GM19239 (cell line): ENCODE data around the gene LGI2.
"Not testable (repeated sequence)": the region's sequence is repeated elsewhere in the genome, so short reads cannot be mapped to it uniquely, and the experiment has no call there.

Experiments
- DNase-seq: peaks from one replicate; pipeline ENCODE4 v3.0.0; 2011; ENCODE audit warnings: low spot score; ENCODE audit not compliant: insufficient read length
- FAIRE-seq: peaks from 2 replicates; lab custom pipeline; 2011; peaks lifted over from hg19 to GRCh38; lab: Jason Lieb, UNC

Gene LGI2, protein sequence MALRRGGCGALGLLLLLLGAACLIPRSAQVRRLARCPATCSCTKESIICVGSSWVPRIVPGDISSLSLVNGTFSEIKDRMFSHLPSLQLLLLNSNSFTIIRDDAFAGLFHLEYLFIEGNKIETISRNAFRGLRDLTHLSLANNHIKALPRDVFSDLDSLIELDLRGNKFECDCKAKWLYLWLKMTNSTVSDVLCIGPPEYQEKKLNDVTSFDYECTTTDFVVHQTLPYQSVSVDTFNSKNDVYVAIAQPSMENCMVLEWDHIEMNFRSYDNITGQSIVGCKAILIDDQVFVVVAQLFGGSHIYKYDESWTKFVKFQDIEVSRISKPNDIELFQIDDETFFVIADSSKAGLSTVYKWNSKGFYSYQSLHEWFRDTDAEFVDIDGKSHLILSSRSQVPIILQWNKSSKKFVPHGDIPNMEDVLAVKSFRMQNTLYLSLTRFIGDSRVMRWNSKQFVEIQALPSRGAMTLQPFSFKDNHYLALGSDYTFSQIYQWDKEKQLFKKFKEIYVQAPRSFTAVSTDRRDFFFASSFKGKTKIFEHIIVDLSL

GRCh38 chr4:25030277-25031076 is at the start of gene LGI2:
Gene LGI2 (minus strand): TSS chr4:25030946. CDS start chr4:25030693, 253 bp downstream.
- FAIRE-seq (no peak), DNase-seq (no peak)

GRCh38 chr4:25078523-25078922 is 47.8 kb upstream of the LGI2 start:
- DNase-seq (no peak), FAIRE-seq (no peak)

GRCh38 chr4:25076625-25077398 is 46.1 kb upstream of the LGI2 start:
- no peak for FAIRE-seq
- no peak for DNase-seq

DNA sequence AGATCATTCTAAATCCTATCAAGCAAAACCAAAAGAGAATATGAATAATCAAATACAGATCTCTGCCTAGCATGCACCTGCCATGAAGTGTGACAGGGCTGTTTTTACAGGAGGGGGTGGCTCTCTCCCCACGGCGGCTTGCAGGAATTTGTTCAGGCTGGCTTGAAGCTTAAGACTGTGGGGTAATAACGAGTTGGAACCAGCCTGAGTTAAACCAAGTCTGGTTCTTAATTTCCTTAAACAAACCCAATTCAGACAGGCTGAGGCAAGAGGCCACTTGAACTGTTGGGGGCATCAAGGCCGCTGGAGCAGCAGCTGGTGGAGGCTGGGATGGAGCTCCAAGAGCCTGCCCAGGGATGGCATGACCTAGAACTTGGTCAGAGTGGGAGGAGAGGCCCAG is 45.1 kb upstream of the LGI2 start:
- FAIRE-seq = no peak

DNA sequence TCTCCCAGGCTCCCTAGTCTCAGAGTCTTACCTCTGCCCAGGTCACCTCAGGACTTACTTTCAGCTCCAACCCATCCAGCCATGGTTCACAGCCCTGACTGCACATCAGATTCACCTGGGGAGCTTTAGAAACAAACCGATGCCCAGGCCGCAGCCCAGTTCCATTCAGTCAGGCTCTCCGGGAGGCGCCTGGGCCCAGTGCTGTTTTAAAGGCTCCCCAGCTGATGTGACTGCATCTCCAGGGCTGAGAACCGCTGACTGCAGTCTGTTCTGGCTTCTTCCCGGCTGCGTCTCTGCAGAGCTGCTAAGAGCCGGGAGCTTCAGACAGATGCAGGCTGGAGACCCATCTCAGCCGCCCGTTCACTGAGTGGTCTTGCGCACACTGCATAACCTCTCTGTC is 44.4 kb upstream of the LGI2 start:
- FAIRE-seq (no peak), DNase-seq (no peak)

More for the DNA sequence above, 45.1 kb upstream of the LGI2 start:
- no peak for DNase-seq

DNA sequence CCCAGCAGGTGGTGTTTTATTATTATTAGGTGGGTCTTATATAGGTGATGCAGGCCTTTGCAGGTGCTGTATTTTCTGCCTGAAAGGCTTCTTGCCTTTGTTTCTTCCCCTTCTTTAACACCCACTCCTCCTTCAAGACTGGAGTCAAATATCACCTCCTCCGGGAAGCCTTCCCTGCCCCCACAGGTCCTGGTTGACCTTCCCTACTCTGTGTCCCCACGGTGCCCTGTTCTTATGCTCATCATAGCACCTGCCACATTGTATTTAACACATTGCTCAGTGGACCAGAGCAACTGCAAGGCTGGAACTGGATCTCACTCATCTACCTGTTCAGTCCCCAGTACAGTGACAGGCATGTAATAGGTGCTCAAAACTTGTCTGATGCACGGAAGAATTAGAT is 39.8 kb upstream of the LGI2 start:
- DNase-seq (no peak), FAIRE-seq (no peak)

DNA sequence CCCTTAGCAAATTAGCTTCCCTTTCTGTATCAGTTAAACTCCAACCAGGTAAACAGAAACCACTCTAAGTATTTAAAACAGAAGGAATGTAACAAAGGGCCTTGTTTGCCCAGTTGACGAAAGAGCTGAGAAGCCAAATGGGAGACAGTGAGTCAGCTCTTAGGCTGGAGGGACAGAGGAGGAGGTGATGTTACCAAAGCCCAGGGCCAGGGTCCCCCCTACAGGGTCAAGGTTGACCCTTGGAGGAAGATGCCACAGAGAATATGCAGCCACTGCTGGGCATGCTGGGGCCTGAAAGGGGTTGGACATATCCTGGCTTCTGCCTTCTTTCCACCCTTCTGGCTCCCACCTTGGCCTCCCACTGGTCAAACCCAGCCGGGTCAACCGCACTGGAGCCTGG is 38.3 kb upstream of the LGI2 start:
- DNase-seq = no peak
- FAIRE-seq = no peak

DNA sequence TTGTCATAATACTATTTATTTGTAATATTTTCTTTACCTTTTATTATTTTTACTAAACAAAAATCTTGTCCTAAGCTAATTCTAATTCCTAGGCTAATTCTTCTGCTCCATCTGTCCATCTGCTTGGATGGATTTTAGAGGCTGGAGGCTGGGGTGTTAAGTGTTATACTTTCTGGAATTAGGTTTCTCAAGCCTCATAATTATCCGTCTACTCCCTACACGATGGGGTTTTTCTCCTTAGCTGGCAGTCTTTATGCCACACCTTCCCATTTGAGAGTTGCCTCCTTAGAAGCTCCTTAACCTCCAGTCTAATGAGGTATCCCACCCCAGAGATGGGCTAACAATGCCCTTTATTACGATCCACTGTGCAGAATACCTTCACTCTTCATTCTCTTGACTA is 37.6 kb upstream of the LGI2 start:
- FAIRE-seq (no peak), DNase-seq (no peak)

GRCh38 chr4:25065932-25066590 is 35.3 kb upstream of the LGI2 start:
- no peak for FAIRE-seq
- no peak for DNase-seq

DNA sequence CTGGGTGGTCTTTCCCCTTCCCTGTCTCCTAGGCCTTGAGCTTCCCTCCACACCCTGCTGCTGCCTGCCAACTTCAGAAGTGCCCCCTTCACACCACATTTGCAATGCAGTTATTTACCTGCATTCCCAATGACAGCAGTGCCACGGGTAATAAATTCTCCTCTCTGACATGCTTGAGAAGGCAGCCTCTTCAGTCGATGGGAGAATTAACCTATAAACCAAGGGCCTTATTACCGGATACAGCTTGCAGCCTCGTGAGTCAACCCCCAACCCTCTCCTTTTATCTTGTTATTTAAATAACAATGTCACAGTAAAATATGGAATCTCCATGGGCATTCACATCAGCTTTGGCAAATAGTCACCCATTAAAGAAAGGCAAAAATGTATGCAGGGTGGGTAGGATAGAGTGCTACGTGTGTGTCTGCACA is 34.7 kb upstream of the LGI2 start:
- no peak for DNase-seq
- FAIRE-seq = no peak

GRCh38 chr4:25064447-25064846 is 33.7 kb upstream of the LGI2 start:
- FAIRE-seq, DNase-seq: not testable (repeated sequence)

DNA sequence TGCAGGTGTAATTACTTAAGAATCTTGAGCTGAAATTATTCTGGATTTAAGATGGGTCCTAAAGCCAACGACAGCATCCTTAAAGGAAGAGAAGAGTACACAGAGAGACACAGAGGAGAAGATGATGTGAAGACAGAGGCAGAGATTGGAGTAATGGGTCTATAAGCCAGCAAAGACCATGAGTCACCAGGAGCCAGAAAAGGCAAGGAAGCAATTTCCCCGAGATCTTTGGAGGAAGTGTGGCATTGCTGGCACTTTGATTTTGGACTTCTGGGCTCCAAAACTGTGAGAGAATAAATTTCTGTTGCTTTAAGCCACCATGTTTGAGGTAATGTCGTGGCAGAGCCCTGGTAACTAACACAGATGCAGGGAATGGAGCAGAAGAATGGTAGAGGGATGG is 32.4 kb upstream of the LGI2 start:
- FAIRE-seq = no peak
- no peak for DNase-seq

GRCh38 chr4:25062098-25062497 is 31.4 kb upstream of the LGI2 start:
- FAIRE-seq = no peak
- no peak for DNase-seq

DNA sequence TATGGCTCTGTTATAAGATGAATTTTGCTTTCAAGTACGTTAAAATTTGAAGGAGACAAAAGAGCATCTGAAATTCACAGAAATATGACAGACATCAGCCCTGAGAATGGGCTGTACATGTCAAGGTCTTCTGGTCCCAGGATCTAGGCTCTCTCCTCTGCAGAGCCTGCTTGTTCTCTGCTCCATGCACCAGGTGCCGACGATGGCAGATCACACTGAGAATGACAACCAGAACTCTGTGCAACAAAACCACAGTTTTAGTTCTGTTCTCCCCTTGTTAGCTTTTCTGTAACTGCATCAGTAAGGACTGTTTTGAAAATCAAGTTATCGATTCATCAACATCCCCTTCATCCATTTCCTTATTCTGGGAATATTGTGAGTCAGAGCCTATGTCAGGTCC is 30.9 kb upstream of the LGI2 start:
- DNase-seq = no peak
- FAIRE-seq = no peak

- FAIRE-seq = no peak
- DNase-seq = no peak
These were observed 30.2 kb upstream of the LGI2 start for GRCh38 chr4:25060963-25061340.

- no peak for FAIRE-seq
These were observed 29.7 kb upstream of the LGI2 start for GRCh38 chr4:25060241-25060962.

GRCh38 chr4:25059791-25060190 is 29.0 kb upstream of the LGI2 start:
- DNase-seq (no peak), FAIRE-seq (no peak)

More at GRCh38 chr4:25060241-25060962, 29.7 kb upstream of the LGI2 start:
- no peak for DNase-seq

- DNase-seq = no peak
- FAIRE-seq = no peak
These were observed 28.1 kb upstream of the LGI2 start for GRCh38 chr4:25058796-25059195.

- DNase-seq (no peak), FAIRE-seq (no peak)
These were observed 26.6 kb upstream of the LGI2 start for GRCh38 chr4:25057299-25057698.
